ENCODE measurements around the gene PAK1. TPM values are rescaled to one million over a fixed set of nuclear protein-coding genes. Genes with fewer than 3 reads are reported as not detected.

PAK1 gene
- total RNA-seq, result 39.8 TPM

DNA sequence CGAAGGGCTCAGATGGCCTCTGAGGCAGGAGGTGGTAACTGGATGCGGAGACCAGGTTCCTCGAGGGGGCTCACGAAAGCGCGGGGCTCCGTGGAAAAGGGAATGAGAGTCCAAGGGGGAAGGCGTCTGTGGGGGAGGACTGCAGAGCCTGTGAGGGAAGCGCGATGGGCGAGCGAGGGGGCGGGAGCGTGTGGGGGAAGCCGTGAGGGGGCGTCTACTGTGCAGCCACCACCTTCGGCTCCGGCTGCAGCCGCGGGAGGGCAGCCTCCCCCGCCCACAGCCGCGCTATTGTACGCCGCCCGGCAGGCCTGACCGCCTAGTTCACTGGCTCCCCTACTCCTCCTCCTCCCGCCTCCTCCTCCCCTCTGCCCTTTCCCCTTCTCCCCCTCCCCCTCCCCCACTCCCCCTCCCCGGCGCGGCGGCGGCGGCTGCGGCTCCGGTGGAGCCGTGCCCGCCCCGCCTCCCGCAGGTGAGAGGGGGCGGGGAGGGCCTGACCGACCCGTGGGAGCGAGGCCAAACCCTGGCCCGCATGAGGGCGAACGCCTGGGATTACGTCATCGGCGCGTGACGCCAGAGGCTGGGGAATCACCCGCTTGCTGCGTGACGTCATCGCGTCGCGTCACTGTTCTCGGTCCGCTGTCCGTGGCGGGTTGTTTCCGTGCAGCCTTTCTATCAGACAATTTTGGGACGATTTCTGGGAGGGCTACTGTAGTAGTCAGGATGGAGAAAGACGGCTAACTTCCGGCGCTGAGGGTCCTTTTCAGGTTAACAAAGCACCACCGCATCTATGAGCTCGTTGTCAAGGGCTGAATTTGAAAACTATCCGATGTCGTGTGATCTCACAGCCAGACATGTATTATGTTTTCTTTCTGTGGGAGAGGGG, at the start of gene PAK1:
Gene PAK1, minus strand, starts transcription at position 294 of the 883 bp plus-strand sequence. CDS start 81,574 bp downstream, outside the sequence.
- TF ChIP-seq, protein P1, sequence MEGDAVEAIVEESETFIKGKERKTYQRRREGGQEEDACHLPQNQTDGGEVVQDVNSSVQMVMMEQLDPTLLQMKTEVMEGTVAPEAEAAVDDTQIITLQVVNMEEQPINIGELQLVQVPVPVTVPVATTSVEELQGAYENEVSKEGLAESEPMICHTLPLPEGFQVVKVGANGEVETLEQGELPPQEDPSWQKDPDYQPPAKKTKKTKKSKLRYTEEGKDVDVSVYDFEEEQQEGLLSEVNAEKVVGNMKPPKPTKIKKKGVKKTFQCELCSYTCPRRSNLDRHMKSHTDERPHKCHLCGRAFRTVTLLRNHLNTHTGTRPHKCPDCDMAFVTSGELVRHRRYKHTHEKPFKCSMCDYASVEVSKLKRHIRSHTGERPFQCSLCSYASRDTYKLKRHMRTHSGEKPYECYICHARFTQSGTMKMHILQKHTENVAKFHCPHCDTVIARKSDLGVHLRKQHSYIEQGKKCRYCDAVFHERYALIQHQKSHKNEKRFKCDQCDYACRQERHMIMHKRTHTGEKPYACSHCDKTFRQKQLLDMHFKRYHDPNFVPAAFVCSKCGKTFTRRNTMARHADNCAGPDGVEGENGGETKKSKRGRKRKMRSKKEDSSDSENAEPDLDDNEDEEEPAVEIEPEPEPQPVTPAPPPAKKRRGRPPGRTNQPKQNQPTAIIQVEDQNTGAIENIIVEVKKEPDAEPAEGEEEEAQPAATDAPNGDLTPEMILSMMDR (IDR thresholded peaks at IDR 0.05), result no peak
- DNase-seq (ENCODE audit: low spot score in 2 of 2), result peak; percentile 35 to 90
- Histone ChIP-seq H3K27me3 (no peaks in the 10 kb centered on the region), H3K4me3 (peak within 1 kb of the TSS; percentile 77 to 82), H3K9me3 (no peaks in the 10 kb centered on the region), H3K27ac (peak within 1 kb of the TSS in 1 of 2 donors; percentile 20), H3K36me3 (no peaks in the 10 kb centered on the region), H3K4me1 (peaks cover 0 to 8% of the 10 kb centered on the region in 2 donors)
- intact Hi-C loops (cut with DNase I), result loop anchor here (2.0 to 5.0 kb wide), 2 partner anchors 62 to 347 kb away; partner anchors contain the start of genes AAMDC and RSF1

DNA sequence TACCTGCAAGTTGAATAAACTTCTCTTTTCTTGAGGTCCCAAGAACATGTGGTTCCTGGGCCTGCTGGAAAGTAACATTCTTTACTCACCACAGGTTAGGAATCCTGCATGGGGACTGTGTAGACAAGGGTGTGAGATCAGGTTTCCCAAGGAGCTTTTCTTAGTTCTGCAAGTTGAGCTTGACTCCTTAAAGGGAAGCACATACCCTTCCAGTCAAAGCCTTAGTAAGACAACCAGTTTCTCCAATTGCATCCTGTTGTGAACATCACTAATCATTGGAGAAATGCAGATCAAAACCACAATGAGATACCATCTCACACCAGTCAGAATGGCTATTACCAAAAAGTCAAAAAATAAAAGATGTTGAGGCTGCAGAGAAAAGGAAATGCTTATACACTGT, 48.3 kb upstream of the PAK1 start:
- intact Hi-C loops (cut with DNase I), result no loop called here
- no peak for DNase-seq (ENCODE audit: low spot score in 2 of 2)
- Histone ChIP-seq H3K4me1 (no peaks in the 10 kb centered on the region), H3K9me3 (no peaks in the 10 kb centered on the region), H3K4me3 (no peak overlapping the region), H3K27ac (no peak overlapping the region), H3K36me3 (no peaks in the 10 kb centered on the region), H3K27me3 (no peaks in the 10 kb centered on the region)
- TF ChIP-seq, protein P1 (IDR thresholded peaks at IDR 0.05), result no peak

- DNase-seq (ENCODE audit: low spot score in 2 of 2), result no peak
- Histone ChIP-seq H3K27me3 (no peaks in the 10 kb centered on the region), H3K36me3 (no peaks in the 10 kb centered on the region), H3K4me3 (no peak overlapping the region), H3K4me1 (no peaks in the 10 kb centered on the region), H3K9me3 (no peaks in the 10 kb centered on the region), H3K27ac (no peak overlapping the region)
- TF ChIP-seq, protein P1 (IDR thresholded peaks at IDR 0.05), result no peak
- intact Hi-C loops (cut with DNase I), result no loop called here
Measured at GRCh38 chr11:77519847-77520246, 46.0 kb upstream of the PAK1 start.

DNA sequence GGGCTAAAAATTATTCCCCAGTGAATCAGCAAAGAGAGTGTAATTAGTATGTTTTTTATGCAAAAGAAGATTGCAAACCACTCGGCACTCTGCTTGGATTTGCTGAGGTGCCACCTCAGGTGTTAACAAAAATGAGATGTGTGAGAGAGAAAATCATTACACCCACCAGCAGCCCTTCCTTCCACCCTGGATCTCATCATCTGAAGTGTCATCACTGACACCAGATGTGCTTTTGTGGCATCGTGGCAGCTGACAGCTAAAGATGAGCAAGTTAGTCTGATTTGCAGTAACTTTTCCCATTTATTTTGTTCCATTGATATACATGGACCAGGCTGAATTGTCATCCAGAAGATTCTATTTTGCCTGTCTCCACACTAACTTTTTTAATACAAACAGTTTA, 44.6 kb upstream of the PAK1 start:
- intact Hi-C loops (cut with DNase I), result no loop called here
- no peaks in the 10 kb centered on the region for H3K36me3 ChIP-seq
- no peaks in the 10 kb centered on the region for H3K4me1 ChIP-seq
- DNase-seq (ENCODE audit: low spot score in 2 of 2), result no peak
- H3K27ac ChIP-seq, result no peak overlapping the region
- no peaks in the 10 kb centered on the region for H3K9me3 ChIP-seq
- TF ChIP-seq, protein P1 (IDR thresholded peaks at IDR 0.05), result no peak
- H3K27me3 ChIP-seq, result no peaks in the 10 kb centered on the region
- H3K4me3 ChIP-seq, result no peak overlapping the region

- Histone ChIP-seq H3K4me3 (no peak overlapping the region), H3K4me1 (no peaks in the 10 kb centered on the region), H3K36me3 (no peaks in the 10 kb centered on the region), H3K27me3 (no peaks in the 10 kb centered on the region), H3K9me3 (no peaks in the 10 kb centered on the region), H3K27ac (no peak overlapping the region)
- TF ChIP-seq, protein P1 (IDR thresholded peaks at IDR 0.05), result no peak
- no peak for DNase-seq (ENCODE audit: low spot score in 2 of 2)
- intact Hi-C loops (cut with DNase I), result no loop called here
Measured at GRCh38 chr11:77517753-77518152, 43.9 kb upstream of the PAK1 start.
